NCI-H2196 (cell line): Measurements from ENCODE around the gene MYBBP1A.
A peak's percentile ranks its signal among the peaks of the same experiment; 100 is the strongest.

Experiments
- DNase-seq: peaks from one replicate; lab custom pipeline; 2025; ENCODE audit not compliant: unreplicated experiment; lab: John Stamatoyannopoulos, UW

MYBBP1A gene

GRCh38 chr17:4538236-4539002 is 16.8 kb downstream of the MYBBP1A start:
- no peak for DNase-seq

- no peak for DNase-seq
Measured at GRCh38 chr17:4537451-4538235, 17.5 kb downstream of the MYBBP1A start.

- DNase-seq = no peak
Measured at GRCh38 chr17:4536742-4537411, 18.3 kb downstream of the MYBBP1A start.

- no peak for DNase-seq
Measured at GRCh38 chr17:4536259-4536741, 18.9 kb downstream of the MYBBP1A start.

GRCh38 chr17:4535667-4536258 is 19.4 kb downstream of the MYBBP1A start:
- DNase-seq = no peak

GRCh38 chr17:4534928-4535666 is 20.1 kb downstream of the MYBBP1A start:
- no peak for DNase-seq

- no peak for DNase-seq
Measured at GRCh38 chr17:4534515-4534914, 20.7 kb downstream of the MYBBP1A start.

GRCh38 chr17:4533523-4534504 is 21.4 kb downstream of the MYBBP1A start:
- peak; percentile 42 for DNase-seq

- DNase-seq = no peak
Measured at GRCh38 chr17:4532860-4533522, 22.2 kb downstream of the MYBBP1A start.

- DNase-seq = no peak
Measured at GRCh38 chr17:4531988-4532736, 23.0 kb downstream of the MYBBP1A start.

GRCh38 chr17:4530799-4531730 is 24.1 kb downstream of the MYBBP1A start:
- DNase-seq = no peak

GRCh38 chr17:4529533-4530152 is 25.5 kb downstream of the MYBBP1A start:
- no peak for DNase-seq

GRCh38 chr17:4527566-4528125 is 27.5 kb downstream of the MYBBP1A start:
- DNase-seq = no peak

- no peak for DNase-seq
Measured at GRCh38 chr17:4527134-4527533, 28.1 kb downstream of the MYBBP1A start.

- DNase-seq = no peak
Measured at GRCh38 chr17:4525691-4526397, 29.3 kb downstream of the MYBBP1A start.

- no peak for DNase-seq
Measured at GRCh38 chr17:4523946-4524345, 31.2 kb downstream of the MYBBP1A start.
